Neural progenitor cell (in vitro differentiated cells): Measurements from ENCODE around the gene JMJD7.
A peak's percentile ranks its signal among the peaks of the same experiment; 100 is the strongest.

Experiments
- CTCF ChIP-seq: fragments of 200-600 bp; sonication (generic); IDR thresholded peaks from 2 replicates; pipeline ENCODE4 v1.5.1; 2017; ENCODE audit warnings: antibody characterized with exemption, mild to moderate bottlenecking
- EZH2 ChIP-seq: fragments of 200-600 bp; sonication (generic); IDR thresholded peaks from 2 replicates; pipeline ENCODE4 v1.6.1; 2017; ENCODE audit warnings: antibody characterized with exemption, mild to moderate bottlenecking, moderate library complexity
- EZH2phosphoT487 ChIP-seq: fragments of 200-600 bp; sonication (generic); IDR thresholded peaks from 2 replicates; pipeline ENCODE4 v1.6.1; 2017; ENCODE audit warnings: antibody characterized with exemption

GRCh38 chr15:41811432-41812195 is 16.3 kb upstream of the JMJD7 start:
- TF ChIP-seq CTCF (peak; percentile 83), EZH2 (no peak), EZH2phosphoT487 (no peak)
